NCI-H2107 treated with DMSO at 0.1 percent for 48 hours (cell line): ENCODE results near the gene BIN1.
"Not testable (repeated sequence)": the region's sequence is repeated elsewhere in the genome, so short reads cannot be mapped to it uniquely, and the experiment has no call there.

ENCODE experiments used
- DNase-seq: peaks from one replicate; lab custom pipeline; 2025; ENCODE audit not compliant: unreplicated experiment; lab: John Stamatoyannopoulos, UW

BIN1 gene

GRCh38 chr2:127028745-127029144 is 78.2 kb downstream of the BIN1 start:
- DNase-seq: not testable (repeated sequence)

- no peak for DNase-seq
Observed at GRCh38 chr2:127027715-127028114, 79.2 kb downstream of the BIN1 start.

GRCh38 chr2:127025359-127026166 is 81.4 kb downstream of the BIN1 start:
- DNase-seq: peak; percentile 48

- DNase-seq: peak; percentile 28
Observed at GRCh38 chr2:127024769-127025358, 82.1 kb downstream of the BIN1 start.

- DNase-seq: no peak
Observed at GRCh38 chr2:127023504-127023903, 83.5 kb downstream of the BIN1 start.

GRCh38 chr2:127022817-127023216 is 84.1 kb downstream of the BIN1 start:
- DNase-seq: no peak

GRCh38 chr2:127020536-127020935 is 86.4 kb downstream of the BIN1 start:
- no peak for DNase-seq

- no peak for DNase-seq
Observed at GRCh38 chr2:127017548-127017947, 89.4 kb downstream of the BIN1 start.

- no peak for DNase-seq
Observed at GRCh38 chr2:127016329-127016728, 90.6 kb downstream of the BIN1 start.

- no peak for DNase-seq
Observed at GRCh38 chr2:127015106-127015910, 91.6 kb downstream of the BIN1 start.

- no peak for DNase-seq
Observed at GRCh38 chr2:127014630-127015029, 92.3 kb downstream of the BIN1 start.

GRCh38 chr2:127014224-127014623 is 92.7 kb downstream of the BIN1 start:
- no peak for DNase-seq

GRCh38 chr2:127012868-127013267 is 94.1 kb downstream of the BIN1 start:
- no peak for DNase-seq

- no peak for DNase-seq
Observed at GRCh38 chr2:127012215-127012614, 94.7 kb downstream of the BIN1 start.

GRCh38 chr2:127011796-127012195 is 95.2 kb downstream of the BIN1 start:
- DNase-seq: no peak

- no peak for DNase-seq
Observed at GRCh38 chr2:127011231-127011661, 95.7 kb downstream of the BIN1 start.

GRCh38 chr2:127008265-127009015 is 98.5 kb downstream of the BIN1 start:
- no peak for DNase-seq

GRCh38 chr2:127007652-127008051 is 99.3 kb downstream of the BIN1 start:
- no peak for DNase-seq

GRCh38 chr2:127006962-127007361 is 100.0 kb downstream of the BIN1 start:
- DNase-seq: no peak

GRCh38 chr2:127004893-127005600 is 101.9 kb downstream of the BIN1 start:
- no peak for DNase-seq
